Measurements from ENCODE around the gene ADM2.

ADM2 gene

DNA sequence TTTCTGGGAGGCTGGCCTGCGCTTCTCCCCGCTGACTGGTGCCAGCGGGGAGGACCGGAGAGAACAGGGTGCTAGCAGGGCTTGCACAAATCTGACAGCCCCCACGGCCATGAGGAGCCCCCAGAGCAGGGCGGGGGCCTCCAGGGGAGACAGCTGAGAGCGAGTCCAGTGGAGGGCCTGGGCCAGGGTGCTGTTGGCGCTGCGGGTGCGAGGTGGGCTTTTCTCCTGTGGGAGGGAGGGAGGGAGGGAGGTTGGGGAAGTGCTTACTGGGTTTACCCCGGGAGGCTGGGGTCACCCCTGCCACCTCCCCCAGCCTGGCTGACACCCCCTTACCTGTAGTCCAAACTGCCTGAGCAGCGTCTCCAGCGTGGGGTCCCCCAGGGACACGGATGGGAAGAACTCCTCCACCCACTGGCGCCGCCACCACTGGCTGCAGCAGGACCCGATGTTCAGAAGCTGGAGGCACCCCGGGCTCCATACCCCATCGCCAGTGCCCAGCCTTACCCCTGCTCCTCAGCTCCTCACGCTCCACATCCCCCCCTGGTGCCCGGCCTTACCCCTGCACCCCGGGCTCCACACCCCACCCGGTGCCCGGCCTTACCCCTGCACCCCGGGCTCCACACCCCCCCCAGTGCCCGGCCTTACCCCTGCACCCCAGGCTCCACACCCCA, 22.3 kb downstream of the ADM2 start:
- H3K4me3 ChIP-seq (ENCODE audit: low read length): no peak overlapping the region
- H3K36me3 ChIP-seq (replicated peaks; ENCODE audit: low read depth, low read length): no peaks in the 10 kb centered on the region
- no peak overlapping the region for H2AFZ ChIP-seq (ENCODE audit: low read depth, low read length)
- H3K4me2 ChIP-seq (ENCODE audit: low read length): no peak overlapping the region
- no peaks in the 10 kb centered on the region for H3K9me3 ChIP-seq (ENCODE audit: insufficient read depth, low read length)
- no peak overlapping the region for H3K9ac ChIP-seq (ENCODE audit: low read length)
- H3K27ac ChIP-seq (ENCODE audit: low read length): no peak overlapping the region
- no peaks in the 10 kb centered on the region for H3K27me3 ChIP-seq (ENCODE audit: low read depth, low read length)
- H3K79me2 ChIP-seq (ENCODE audit: low read length): peaks cover 16% of the 10 kb centered on the region
- 0 out of 2 replicates have a peak, but pooled peaks cover under 1% of the 10 kb centered on the region for H4K20me1 ChIP-seq (ENCODE audit: insufficient read depth, low read length)
- TF ChIP-seq EZH2phosphoT487 (IDR thresholded peaks at IDR 0.05; ENCODE audit: low read depth): no peak
- TF ChIP-seq, protein P1, sequence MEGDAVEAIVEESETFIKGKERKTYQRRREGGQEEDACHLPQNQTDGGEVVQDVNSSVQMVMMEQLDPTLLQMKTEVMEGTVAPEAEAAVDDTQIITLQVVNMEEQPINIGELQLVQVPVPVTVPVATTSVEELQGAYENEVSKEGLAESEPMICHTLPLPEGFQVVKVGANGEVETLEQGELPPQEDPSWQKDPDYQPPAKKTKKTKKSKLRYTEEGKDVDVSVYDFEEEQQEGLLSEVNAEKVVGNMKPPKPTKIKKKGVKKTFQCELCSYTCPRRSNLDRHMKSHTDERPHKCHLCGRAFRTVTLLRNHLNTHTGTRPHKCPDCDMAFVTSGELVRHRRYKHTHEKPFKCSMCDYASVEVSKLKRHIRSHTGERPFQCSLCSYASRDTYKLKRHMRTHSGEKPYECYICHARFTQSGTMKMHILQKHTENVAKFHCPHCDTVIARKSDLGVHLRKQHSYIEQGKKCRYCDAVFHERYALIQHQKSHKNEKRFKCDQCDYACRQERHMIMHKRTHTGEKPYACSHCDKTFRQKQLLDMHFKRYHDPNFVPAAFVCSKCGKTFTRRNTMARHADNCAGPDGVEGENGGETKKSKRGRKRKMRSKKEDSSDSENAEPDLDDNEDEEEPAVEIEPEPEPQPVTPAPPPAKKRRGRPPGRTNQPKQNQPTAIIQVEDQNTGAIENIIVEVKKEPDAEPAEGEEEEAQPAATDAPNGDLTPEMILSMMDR (IDR thresholded peaks at IDR 0.05; ENCODE audit: low read depth, low read length): 0 out of 2 replicates have a peak, but pooled peaks have one; percentile 7
- H3K4me1 ChIP-seq (ENCODE audit: low read length): peaks cover 5% of the 10 kb centered on the region; the same call in 1 of the 2 replicates

DNA sequence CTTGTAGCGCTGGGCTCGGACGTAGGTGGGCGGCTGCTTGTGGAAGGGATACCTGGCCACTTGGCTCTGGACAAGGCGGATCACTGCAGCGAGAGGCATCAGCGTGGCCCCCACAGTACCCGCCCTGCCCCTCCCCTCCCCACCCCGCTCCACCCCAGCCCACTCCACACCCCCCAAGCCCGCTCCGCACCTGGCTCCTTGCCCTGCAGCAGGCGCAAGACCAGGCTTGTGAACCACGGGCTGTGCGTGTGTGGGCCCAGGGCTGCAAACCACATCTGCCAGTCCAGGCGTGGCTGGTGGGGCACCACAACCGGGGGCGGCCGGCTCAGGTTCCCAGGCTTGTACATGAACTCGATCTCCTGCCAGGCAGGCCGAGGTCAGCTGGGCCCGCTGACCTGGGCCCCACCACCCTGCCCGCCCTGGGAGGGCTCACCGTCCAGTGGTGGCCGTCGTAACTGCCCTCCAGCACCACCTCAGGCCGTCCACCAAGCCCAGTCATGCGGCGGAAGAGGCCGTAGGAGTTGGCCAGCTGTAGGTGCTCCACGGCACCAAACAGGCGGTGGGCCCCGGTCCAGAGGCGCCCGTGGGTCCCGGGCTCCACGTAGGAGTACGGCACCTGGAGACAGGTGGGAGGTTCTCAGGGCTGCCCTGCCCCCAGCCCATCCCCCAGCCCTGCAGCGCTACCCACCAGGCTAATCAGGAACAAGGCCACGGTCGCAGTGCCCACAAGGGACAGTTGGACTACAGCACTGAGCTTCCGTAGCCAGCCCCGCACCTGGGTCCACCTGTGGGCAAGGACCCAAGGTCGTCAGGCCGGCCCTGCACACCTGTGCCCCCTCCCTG, 23.2 kb downstream of the ADM2 start:
- Histone ChIP-seq H2AFZ (ENCODE audit: low read depth, low read length) (no peak overlapping the region), H4K20me1 (ENCODE audit: insufficient read depth, low read length) (0 out of 2 replicates have a peak, but pooled peaks cover 4% of the 10 kb centered on the region), H3K9me3 (ENCODE audit: insufficient read depth, low read length) (no peaks in the 10 kb centered on the region), H3K36me3 (replicated peaks; ENCODE audit: low read depth, low read length) (no peaks in the 10 kb centered on the region), H3K27me3 (ENCODE audit: low read depth, low read length) (no peaks in the 10 kb centered on the region), H3K9ac (ENCODE audit: low read length) (no peak overlapping the region), H3K4me2 (ENCODE audit: low read length) (no peak overlapping the region), H3K79me2 (ENCODE audit: low read length) (peaks cover 26% of the 10 kb centered on the region), H3K27ac (ENCODE audit: low read length) (no peak overlapping the region), H3K4me3 (ENCODE audit: low read length) (no peak overlapping the region), H3K4me1 (ENCODE audit: low read length) (peaks cover 14% of the 10 kb centered on the region)
- TF ChIP-seq, protein P1 (IDR thresholded peaks at IDR 0.05; ENCODE audit: low read depth, low read length): no peak
- TF ChIP-seq EZH2phosphoT487 (IDR thresholded peaks at IDR 0.05; ENCODE audit: low read depth): no peak

DNA sequence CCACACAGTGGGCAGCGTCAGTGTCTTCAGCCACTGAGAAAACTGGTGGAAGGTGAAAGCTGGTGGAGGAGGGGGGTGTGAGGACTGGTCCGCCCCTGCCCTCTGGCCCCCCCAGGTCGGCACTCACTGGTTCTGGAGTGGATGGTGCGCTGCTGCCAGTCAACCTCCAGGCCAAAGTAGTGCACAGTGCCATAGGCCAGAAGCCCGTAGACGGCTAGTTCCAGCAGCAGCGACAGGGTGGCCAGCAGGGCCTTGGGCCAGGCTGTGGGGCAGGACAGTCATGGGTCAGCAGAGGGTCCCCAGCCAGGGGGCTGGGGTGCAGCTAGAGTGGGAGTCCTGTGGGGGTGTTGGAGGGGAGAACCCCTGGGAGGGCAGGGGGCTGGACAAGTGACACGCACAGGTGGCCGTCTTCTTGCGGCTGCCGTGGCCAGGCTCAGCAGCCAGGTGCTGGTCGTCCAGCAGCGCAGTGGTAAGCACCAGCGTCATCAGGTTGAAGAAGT, 24.0 kb downstream of the ADM2 start:
- no peak for TF ChIP-seq EZH2phosphoT487 (IDR thresholded peaks at IDR 0.05; ENCODE audit: low read depth)
- TF ChIP-seq, protein P1 (IDR thresholded peaks at IDR 0.05; ENCODE audit: low read depth, low read length): no peak
- H3K4me1 ChIP-seq (ENCODE audit: low read length): peaks cover 15% of the 10 kb centered on the region
- H3K79me2 ChIP-seq (ENCODE audit: low read length): peaks cover 30% of the 10 kb centered on the region
- H3K9me3 ChIP-seq (ENCODE audit: insufficient read depth, low read length): no peaks in the 10 kb centered on the region
- no peaks in the 10 kb centered on the region for H3K36me3 ChIP-seq (replicated peaks; ENCODE audit: low read depth, low read length)
- H3K4me3 ChIP-seq (ENCODE audit: low read length): no peak overlapping the region
- H3K27me3 ChIP-seq (ENCODE audit: low read depth, low read length): no peaks in the 10 kb centered on the region
- no peak overlapping the region for H3K27ac ChIP-seq (ENCODE audit: low read length)
- no peak overlapping the region for H3K4me2 ChIP-seq (ENCODE audit: low read length)
- H3K9ac ChIP-seq (ENCODE audit: low read length): no peak overlapping the region
- H2AFZ ChIP-seq (ENCODE audit: low read depth, low read length): no peak overlapping the region
- 0 out of 2 replicates have a peak, but pooled peaks cover 4% of the 10 kb centered on the region for H4K20me1 ChIP-seq (ENCODE audit: insufficient read depth, low read length)

All from OCI-LY3 (cell line).